ENCODE data around the gene SLC26A3. TPM values are rescaled to one million over a fixed set of nuclear protein-coding genes. Genes with fewer than 3 reads are reported as not detected.

SLC26A3 gene
- total RNA-seq, 2 experiments from 2014 or later: not detected

DNA sequence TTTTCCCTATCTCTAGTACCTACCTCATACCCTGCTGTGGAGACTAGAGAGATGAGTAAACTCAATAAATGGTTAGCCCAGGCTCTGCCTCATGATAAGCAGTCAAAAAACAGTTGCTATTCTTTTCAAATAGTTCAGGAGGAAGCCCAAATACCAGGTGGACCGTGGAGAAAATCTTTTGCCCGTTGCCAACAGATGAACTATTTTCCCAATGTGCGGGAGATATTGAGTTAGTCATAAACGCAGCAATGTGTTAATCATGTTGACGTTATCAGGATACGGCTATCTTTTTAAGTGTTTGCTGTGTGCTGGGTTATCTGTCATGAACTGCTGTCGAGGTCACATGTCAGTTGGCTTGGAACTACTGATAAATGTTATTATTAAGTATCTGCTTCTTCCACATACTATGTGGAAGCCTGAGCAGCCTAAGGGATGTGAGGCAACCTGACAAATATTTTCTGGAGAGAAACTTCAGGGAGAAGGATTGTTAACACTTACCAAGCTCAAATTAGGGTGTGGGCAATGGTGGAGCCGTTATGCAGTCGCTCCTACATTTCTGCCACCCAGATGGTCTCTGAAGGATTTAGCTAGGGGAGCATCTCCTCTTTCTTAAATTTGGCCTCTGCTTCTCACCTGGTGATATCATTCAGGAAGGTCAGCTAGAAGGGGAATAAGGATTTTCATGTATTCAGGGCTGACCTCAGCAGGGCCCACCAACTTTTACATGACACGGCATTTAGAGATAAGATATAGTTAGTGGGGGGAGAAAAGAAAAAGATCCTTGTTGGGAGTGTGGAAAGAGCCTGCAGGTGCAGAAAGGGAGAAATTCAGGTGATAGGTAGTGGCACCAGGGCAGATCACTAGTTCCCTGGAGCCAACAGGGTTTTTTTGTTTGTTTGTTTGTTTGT lies 33.5 kb upstream of the SLC26A3 start:
- intact Hi-C loops (cut with DNase I, micrococcal nuclease): no loop called here
- DNase-seq (no peak), ATAC-seq (no peak)
- peaks cover 5% of the 10 kb centered on the region for H3K9me3 Mint-ChIP-seq (ENCODE audit: low read depth)
- CTCF ChIA-PET: interaction anchor here (0.7 kb wide), 2 partner anchors 36 to 545 kb away, joined by 3 to 4 read pairs; no protein-coding TSS in a partner anchor
- POLR2A ChIA-PET: no interaction called here
- no peaks in the 10 kb centered on the region for H3K4me1 Mint-ChIP-seq
- no peak overlapping the region for H3K4me3 Mint-ChIP-seq
- H3K27me3 Mint-ChIP-seq: peaks cover 3% of the 10 kb centered on the region
- H3K36me3 Mint-ChIP-seq (ENCODE audit: low read depth): no peaks in the 10 kb centered on the region
- no peak overlapping the region for H3K27ac Mint-ChIP-seq

- no peak overlapping the region for H3K27ac Mint-ChIP-seq
- POLR2A ChIA-PET: no interaction called here
- no peak for DNase-seq
- no peaks in the 10 kb centered on the region for H3K36me3 Mint-ChIP-seq (ENCODE audit: low read depth)
- H3K27me3 Mint-ChIP-seq: peaks cover 3% of the 10 kb centered on the region
- no peaks in the 10 kb centered on the region for H3K4me1 Mint-ChIP-seq
- no peak for ATAC-seq
- intact Hi-C loops (cut with DNase I, micrococcal nuclease): no loop called here
- no peak overlapping the region for H3K4me3 Mint-ChIP-seq
- peaks cover 2% of the 10 kb centered on the region for H3K9me3 Mint-ChIP-seq (ENCODE audit: low read depth)
- CTCF ChIA-PET: no interaction called here
These were observed 31.4 kb upstream of the SLC26A3 start for GRCh38 chr7:107834401-107834800.

GRCh38 chr7:107833684-107834106 lies 30.7 kb upstream of the SLC26A3 start:
- intact Hi-C loops (cut with DNase I, micrococcal nuclease): no loop called here
- no peaks in the 10 kb centered on the region for H3K4me1 Mint-ChIP-seq
- H3K36me3 Mint-ChIP-seq (ENCODE audit: low read depth): no peaks in the 10 kb centered on the region
- H3K27ac Mint-ChIP-seq: no peak overlapping the region
- H3K27me3 Mint-ChIP-seq: peaks cover 3% of the 10 kb centered on the region
- H3K9me3 Mint-ChIP-seq (ENCODE audit: low read depth): peaks cover 2% of the 10 kb centered on the region
- POLR2A ChIA-PET: no interaction called here
- H3K4me3 Mint-ChIP-seq: no peak overlapping the region
- DNase-seq (no peak), ATAC-seq (no peak)
- CTCF ChIA-PET: interaction anchor here (0.6 kb wide), 1 partner anchor 38 kb away, joined by 4 read pairs; no protein-coding TSS in a partner anchor

- DNase-seq: no peak
- Mint-ChIP-seq H3K27ac (no peak overlapping the region), H3K27me3 (peaks cover 3% of the 10 kb centered on the region), H3K4me3 (no peak overlapping the region), H3K36me3 (ENCODE audit: low read depth) (no peaks in the 10 kb centered on the region), H3K9me3 (ENCODE audit: low read depth) (peaks cover 2% of the 10 kb centered on the region), H3K4me1 (no peaks in the 10 kb centered on the region)
- ATAC-seq: no peak
- ChIA-PET CTCF (no interaction called here), POLR2A (no interaction called here)
- intact Hi-C loops (cut with DNase I, micrococcal nuclease): no loop called here
These were observed 27.4 kb upstream of the SLC26A3 start for GRCh38 chr7:107830420-107830819.

GRCh38 chr7:107828540-107828939 lies 25.5 kb upstream of the SLC26A3 start:
- POLR2A ChIA-PET: no interaction called here
- H3K27ac Mint-ChIP-seq: no peak overlapping the region
- ATAC-seq (no peak), DNase-seq (no peak)
- no peaks in the 10 kb centered on the region for H3K36me3 Mint-ChIP-seq (ENCODE audit: low read depth)
- CTCF ChIA-PET: interaction anchor here (1.3 kb wide), 1 partner anchor 9 kb away, joined by 3 read pairs; no protein-coding TSS in a partner anchor
- H3K27me3 Mint-ChIP-seq: peaks cover 3% of the 10 kb centered on the region
- no peak overlapping the region for H3K4me3 Mint-ChIP-seq
- H3K9me3 Mint-ChIP-seq (ENCODE audit: low read depth): peaks cover 2% of the 10 kb centered on the region
- no peaks in the 10 kb centered on the region for H3K4me1 Mint-ChIP-seq
- intact Hi-C loops (cut with DNase I, micrococcal nuclease): no loop called here

- Mint-ChIP-seq H3K27ac (no peak overlapping the region), H3K36me3 (ENCODE audit: low read depth) (no peaks in the 10 kb centered on the region), H3K9me3 (ENCODE audit: low read depth) (peaks cover 2% of the 10 kb centered on the region), H3K4me3 (no peak overlapping the region), H3K27me3 (peaks cover 3% of the 10 kb centered on the region), H3K4me1 (no peaks in the 10 kb centered on the region)
- intact Hi-C loops (cut with DNase I, micrococcal nuclease): no loop called here
- ATAC-seq (no peak), DNase-seq (no peak)
- ChIA-PET CTCF (interaction anchor here (0.7 to 1.3 kb wide), 2 partner anchors 8 to 54 kb away, joined by 3 read pairs; no protein-coding TSS in a partner anchor), POLR2A (no interaction called here)
These were observed 24.5 kb upstream of the SLC26A3 start for GRCh38 chr7:107827501-107827900.

DNA sequence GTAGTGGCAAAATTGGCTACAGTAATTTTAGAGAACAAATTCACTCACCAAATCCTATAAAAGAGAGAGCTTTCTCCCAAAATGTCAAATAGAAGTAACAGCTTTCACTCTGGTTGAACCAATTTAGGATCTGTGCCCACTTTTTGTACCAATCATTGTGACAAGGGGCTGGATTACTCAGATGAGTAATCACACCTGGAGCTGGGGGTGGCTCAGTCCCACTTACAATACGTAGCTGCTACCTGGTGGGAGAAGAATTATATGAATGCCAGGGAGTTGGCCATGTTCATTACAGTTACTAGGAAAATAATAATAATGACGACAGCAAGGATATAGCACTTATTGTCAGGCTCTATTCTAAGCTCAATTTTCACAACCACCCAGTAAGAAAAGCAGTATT lies 23.4 kb upstream of the SLC26A3 start:
- ChIA-PET CTCF (no interaction called here), POLR2A (no interaction called here)
- Mint-ChIP-seq H3K27me3 (peaks cover 3% of the 10 kb centered on the region), H3K36me3 (ENCODE audit: low read depth) (no peaks in the 10 kb centered on the region), H3K4me3 (no peak overlapping the region), H3K9me3 (ENCODE audit: low read depth) (no peaks in the 10 kb centered on the region), H3K27ac (no peak overlapping the region), H3K4me1 (no peaks in the 10 kb centered on the region)
- no peak for DNase-seq
- ATAC-seq: no peak
- intact Hi-C loops (cut with DNase I, micrococcal nuclease): no loop called here

- POLR2A ChIA-PET: no interaction called here
- intact Hi-C loops (cut with DNase I, micrococcal nuclease): no loop called here
- Mint-ChIP-seq H3K4me3 (no peak overlapping the region), H3K4me1 (no peaks in the 10 kb centered on the region), H3K27me3 (no peaks in the 10 kb centered on the region), H3K9me3 (ENCODE audit: low read depth) (no peaks in the 10 kb centered on the region), H3K27ac (no peak overlapping the region), H3K36me3 (ENCODE audit: low read depth) (no peaks in the 10 kb centered on the region)
- CTCF ChIA-PET: interaction anchor here (0.7 kb wide), 1 partner anchor 26 kb away, joined by 3 read pairs; no protein-coding TSS in a partner anchor
- no peak for ATAC-seq
- DNase-seq: no peak
These were observed 21.8 kb upstream of the SLC26A3 start for GRCh38 chr7:107824858-107825257.

- Mint-ChIP-seq H3K4me3 (no peak overlapping the region), H3K9me3 (ENCODE audit: low read depth) (no peaks in the 10 kb centered on the region), H3K27me3 (no peaks in the 10 kb centered on the region), H3K27ac (no peak overlapping the region), H3K4me1 (peaks cover 28% of the 10 kb centered on the region), H3K36me3 (ENCODE audit: low read depth) (no peaks in the 10 kb centered on the region)
- intact Hi-C loops (cut with DNase I, micrococcal nuclease): loop anchor here (10.0 kb wide), 3 partner anchors 154 to 1044 kb away; partner anchors contain the start of genes DNAJB9 (in 1 of the 2), SLC26A4 (in 1 of the 2) and THAP5 (in 1 of the 2)
- POLR2A ChIA-PET: no interaction called here
- ATAC-seq (no peak), DNase-seq (no peak)
- CTCF ChIA-PET: interaction anchor here (1.1 kb wide), 1 partner anchor 56 kb away, joined by 4 read pairs; no protein-coding TSS in a partner anchor
These were observed 15.6 kb upstream of the SLC26A3 start for GRCh38 chr7:107818622-107819021.

DNA sequence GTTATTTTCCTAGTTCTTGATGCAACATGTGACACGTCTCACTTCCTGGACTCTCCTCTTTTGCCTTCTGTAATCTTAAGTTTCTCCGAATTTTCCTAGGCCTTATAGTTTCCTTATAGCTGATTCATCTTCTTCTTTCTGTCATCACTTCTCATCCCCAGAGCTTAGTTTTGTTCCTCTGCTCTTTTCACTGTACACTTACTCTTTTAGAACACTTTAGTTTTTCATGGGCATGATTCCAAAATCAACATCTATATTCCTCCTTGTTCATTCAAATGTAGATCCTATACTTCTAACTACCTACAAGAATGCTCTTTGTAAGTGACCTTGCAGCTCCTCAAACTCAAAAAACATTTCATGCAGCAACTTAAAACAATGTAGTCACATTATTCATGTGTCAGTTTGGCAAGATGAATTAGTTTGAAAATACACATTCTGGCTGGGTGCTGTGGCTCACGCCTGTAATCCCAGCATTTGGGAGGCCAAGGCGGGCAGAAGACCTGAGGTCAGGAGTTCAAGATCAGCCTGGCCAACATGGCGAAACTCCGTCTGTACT lies 13.1 kb upstream of the SLC26A3 start:
- H3K4me1 Mint-ChIP-seq: peaks cover 35% of the 10 kb centered on the region
- ATAC-seq (no peak), DNase-seq (no peak)
- no peaks in the 10 kb centered on the region for H3K36me3 Mint-ChIP-seq (ENCODE audit: low read depth)
- no peak overlapping the region for H3K4me3 Mint-ChIP-seq
- H3K27ac Mint-ChIP-seq: peak overlapping the region; percentile 81
- no peaks in the 10 kb centered on the region for H3K27me3 Mint-ChIP-seq
- ChIA-PET POLR2A (interaction anchor here (0.7 to 1.6 kb wide), 2 partner anchors 514 to 647 kb away, joined by 3 to 5 read pairs; partner anchors contain the start of gene HBP1), CTCF (interaction anchor here (0.8 to 1.3 kb wide), 2 partner anchors 59 to 63 kb away, joined by 3 read pairs; no protein-coding TSS in a partner anchor)
- no peaks in the 10 kb centered on the region for H3K9me3 Mint-ChIP-seq (ENCODE audit: low read depth)
- intact Hi-C loops (cut with DNase I, micrococcal nuclease): loop anchor here (10.0 kb wide), 3 partner anchors 151 to 1041 kb away; partner anchors contain the start of genes DNAJB9 (in 1 of the 2), SLC26A4 (in 1 of the 2) and THAP5 (in 1 of the 2)

DNA sequence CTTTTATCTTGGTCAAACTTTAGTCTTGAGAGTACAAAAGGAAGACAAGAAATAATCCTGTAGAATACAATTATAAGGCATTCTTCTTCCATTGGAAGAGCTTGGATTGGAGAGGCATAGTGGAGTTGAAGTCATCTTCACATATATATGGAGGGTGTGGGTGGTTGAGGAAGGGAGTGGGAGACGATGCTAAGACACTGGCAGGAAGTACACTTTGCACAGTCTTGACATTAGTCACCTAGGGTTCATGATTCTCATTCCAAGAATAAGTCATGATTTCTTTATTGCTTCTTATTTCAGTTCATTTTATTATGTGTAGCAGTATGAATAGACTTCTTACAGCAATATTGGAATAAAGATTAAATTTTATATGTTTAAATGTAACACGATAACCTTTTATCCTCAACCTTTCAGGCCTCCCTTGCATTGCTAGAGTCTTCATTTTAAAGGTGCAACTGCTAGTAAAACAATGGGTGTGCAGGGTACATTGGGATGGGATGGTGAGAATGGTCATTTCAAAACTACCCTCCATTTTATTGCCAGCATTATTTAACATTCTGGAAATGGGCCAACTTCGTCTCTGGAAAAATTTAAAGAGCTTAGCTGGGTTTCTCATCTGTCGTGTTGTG lies 12.3 kb upstream of the SLC26A3 start:
- Mint-ChIP-seq H3K4me1 (peaks cover 35% of the 10 kb centered on the region), H3K27me3 (no peaks in the 10 kb centered on the region), H3K9me3 (ENCODE audit: low read depth) (no peaks in the 10 kb centered on the region), H3K27ac (peak overlapping the region; percentile 81), H3K36me3 (ENCODE audit: low read depth) (no peaks in the 10 kb centered on the region), H3K4me3 (no peak overlapping the region)
- intact Hi-C loops (cut with DNase I, micrococcal nuclease): loop anchor here (1.0 to 10.0 kb wide), 9 partner anchors 51 to 1041 kb away; partner anchors contain the start of genes DNAJB9 (in 1 of the 2), HBP1 (in 1 of the 2), SLC26A4 (in 1 of the 2) and THAP5 (in 1 of the 2)
- ChIA-PET POLR2A (interaction anchor here (0.7 to 1.6 kb wide), 2 partner anchors 513 to 646 kb away, joined by 3 to 5 read pairs; partner anchors contain the start of gene HBP1), CTCF (interaction anchor here (1.3 kb wide), 1 partner anchor 59 kb away, joined by 3 read pairs; no protein-coding TSS in a partner anchor)
- peak; percentile 55 for DNase-seq
- peak; percentile 89 for ATAC-seq
